ENCODE measurements around the gene WDR4.
"Not testable (repeated sequence)": the region's sequence is repeated elsewhere in the genome, so short reads cannot be mapped to it uniquely, and the experiment has no call there.

GRCh38 chr21:42801616-42802015, 77.7 kb downstream of the WDR4 start:
- not testable (repeated sequence) for TF ChIP-seq POLR2A, CTCF (IDR thresholded peaks at IDR 0.05)
